HG02970 (cell line): ENCODE data around the gene MKLN1.

Experiments
- ATAC-seq: cut with Tn5 transposase; IDR thresholded peaks from one replicate; pipeline ENCODE4 v1.9.1; 2021; ENCODE audit warnings: mild to moderate bottlenecking, moderate library complexity, moderate number of reproducible peaks; ENCODE audit not compliant: unreplicated experiment, low FRiP score

The MKLN1 gene

DNA sequence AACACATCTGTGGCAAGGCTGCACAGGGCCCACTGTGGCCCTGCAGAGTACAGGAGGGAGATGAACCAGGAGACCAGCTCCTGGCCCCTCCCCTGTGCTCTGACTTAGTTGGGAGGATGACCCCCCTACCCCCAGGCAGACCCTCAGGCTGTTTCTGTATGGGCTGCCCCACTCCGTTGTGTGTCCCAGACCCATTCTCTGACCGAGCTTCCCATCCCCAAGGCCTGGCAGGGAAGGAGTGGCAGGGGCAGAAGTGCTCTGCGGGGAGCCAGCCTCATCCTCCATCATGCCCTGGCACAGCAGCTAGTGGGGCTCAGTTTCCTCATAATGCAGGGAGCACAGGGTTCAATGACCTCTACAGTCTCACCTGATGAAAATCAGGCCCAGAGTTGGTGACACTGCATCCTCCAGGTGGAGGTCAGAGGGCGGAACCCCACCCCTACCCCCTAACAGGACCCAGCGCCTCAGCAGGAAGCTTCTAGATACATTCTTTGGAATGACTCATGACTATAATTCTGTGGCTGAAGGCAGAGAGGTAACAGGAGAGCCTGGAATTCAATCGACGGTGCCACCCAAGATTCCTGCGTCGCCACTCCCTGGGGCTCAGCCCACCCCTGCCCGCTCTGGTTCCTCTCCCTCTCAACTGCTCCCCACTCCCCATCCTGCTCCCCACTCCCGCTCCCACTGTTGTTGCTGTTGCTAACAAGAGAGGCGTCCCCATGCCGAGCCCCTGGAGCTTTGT, 210.6 kb downstream of the MKLN1 start:
- no peak for ATAC-seq

DNA sequence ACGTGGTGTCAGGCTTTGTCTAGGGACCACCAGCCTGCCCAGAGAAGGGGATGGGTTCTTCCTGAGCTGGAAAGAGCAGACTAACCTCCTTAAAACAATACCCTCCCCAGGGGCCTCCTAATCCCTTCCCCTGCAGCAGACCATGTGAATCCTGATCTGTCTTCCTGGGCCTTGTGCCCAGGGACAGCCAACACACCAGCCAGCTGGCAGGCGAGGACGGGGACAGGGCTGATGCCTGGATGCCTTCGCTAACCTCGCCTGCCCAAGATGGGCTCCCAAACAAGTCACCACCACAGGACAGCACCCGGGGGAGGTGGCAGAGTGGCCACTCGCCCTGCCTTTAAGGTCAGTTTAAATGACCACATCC, 211.1 kb downstream of the MKLN1 start:
- no peak for ATAC-seq

DNA sequence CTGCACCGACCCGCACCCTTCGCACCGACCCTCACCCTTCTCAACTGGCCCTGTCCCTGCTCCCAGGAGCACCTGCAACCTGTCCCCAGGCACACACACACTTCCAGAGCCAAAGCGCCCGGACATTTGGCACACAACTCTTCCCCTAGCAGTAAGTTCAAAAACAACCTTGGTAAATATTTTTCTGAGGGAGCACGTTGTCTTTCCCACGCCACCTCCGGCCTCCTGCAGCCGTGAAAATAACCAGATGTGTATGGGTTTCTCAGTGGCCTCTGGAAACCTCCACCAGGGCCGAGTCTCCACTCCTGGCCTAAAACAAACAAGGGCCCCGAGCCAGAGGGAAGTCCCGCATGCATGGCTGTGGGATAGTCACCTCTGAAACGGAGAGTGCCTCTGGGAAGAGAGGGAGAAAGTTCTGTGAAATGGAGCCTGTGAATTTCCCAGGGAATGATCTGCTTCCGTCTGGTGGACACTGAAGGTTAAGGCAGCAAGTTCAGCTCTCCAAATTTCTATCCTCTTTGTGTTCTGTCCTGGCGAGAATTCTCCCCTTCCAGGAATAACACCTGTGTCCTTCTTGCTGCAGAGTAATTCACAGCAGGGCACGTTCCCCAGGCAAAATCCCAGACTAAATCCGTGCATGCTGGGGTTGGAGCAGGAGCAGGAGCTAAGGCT, 213.0 kb downstream of the MKLN1 start:
- ATAC-seq, result no peak

DNA sequence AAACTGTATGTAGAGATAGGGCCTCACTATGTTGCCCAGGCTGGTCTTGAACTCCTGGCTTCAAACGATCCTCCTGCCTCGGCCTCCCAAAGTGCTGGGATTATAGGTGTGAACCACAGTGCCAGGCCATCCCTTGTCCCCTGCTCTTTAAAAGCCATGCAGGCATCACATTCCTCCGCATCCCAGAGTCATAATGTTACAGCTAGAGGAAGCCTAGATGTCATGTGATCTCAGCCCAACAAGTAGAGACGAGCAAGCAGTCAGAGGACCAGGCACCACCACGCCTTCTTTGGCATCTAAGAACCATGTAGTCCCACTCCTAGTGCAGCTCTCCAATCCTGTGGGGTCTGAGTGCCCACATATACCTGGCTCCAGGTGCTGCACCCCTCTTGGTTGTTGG, 215.6 kb downstream of the MKLN1 start:
- ATAC-seq, result no peak

DNA sequence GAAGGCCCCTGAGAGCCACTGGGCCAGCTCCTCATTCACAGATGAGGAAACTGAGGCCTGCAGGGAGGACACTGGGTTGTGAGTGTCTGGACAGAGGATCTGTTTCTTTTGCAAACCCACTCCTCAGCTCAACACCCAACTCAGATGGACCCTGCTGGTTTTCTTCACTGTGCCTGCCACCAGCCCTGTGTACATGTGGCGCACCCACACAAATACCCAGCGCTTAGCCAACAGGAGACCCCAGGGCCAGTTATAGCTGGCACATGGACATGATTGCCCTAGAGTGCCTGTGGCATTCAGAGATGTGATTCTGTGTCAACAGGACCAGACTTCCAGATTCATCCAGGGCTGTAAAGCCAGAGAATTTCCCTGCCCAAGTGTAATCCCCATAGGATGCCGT, 216.3 kb downstream of the MKLN1 start:
- ATAC-seq, result no peak

DNA sequence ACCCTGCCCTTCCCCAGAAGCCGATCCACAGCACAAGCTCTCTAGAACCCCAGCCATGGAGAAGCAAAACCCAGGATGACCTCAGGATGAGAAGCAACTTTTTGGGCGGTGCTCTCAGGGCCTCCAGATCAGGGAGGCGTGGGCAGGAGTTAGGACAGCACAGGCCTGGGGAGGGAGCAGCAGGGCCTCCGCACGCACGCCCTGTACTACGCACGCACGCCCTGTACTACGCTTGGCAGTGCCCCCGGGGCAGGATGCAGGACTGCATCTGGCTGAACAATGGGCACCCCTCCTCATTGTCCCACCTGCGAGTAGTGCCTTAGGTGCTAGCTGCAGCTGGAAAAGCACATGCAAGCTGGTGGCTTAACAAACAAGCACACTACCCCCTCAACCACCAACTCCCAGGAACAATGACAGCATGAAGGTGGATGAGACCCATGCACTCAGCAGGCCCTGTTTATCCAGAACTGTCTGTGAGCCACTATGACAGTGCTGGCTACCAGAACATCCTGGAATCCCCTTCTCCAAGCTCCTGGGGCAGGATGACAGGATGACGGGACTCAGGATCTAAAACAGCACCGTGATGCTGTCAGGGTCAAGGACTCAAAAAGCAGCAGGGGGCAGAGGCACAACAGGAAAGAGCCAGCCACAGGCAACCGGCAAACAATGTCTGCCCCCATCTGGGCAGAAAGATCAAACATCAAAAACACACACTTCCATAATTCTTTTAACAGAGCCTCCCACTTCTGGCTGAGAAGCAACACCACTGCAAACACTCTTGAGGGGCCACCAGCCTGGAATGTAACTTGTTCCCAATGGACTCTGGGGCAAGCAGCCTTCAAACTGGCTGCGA, 217.0 kb downstream of the MKLN1 start:
- no peak for ATAC-seq

DNA sequence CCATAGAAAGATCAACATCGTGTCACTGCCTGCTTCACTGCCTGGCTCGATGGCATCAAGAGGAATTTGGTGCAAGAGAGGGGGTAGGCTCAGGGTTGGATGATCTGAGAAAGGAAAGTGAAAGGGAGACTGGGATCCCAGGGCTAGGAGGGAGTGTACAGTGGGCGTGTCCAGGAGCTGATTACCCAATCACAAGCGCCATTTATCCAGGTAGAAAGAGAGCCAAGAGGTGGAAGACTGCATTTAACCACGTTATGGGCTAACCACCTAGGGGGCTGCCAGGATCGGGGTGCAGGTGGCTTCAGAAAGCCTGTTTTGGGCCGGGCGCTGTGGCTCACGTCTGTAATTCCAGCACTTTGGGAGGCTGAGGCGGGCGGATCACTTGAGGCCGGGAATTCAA, 218.4 kb downstream of the MKLN1 start:
- no peak for ATAC-seq
